Transverse colon (tissue), 4 donors: ENCODE data around the gene GPR151.

Experiments used
- EP300 ChIP-seq: sonication (generic); formaldehyde crosslinking; IDR thresholded peaks from one replicate; pipeline ENCODE4 v1.6.1; 2017; ENCODE audit warnings: antibody characterized with exemption, low read depth
- POLR2A ChIP-seq: fragments of 450-650 bp; IDR thresholded peaks from one replicate; pipeline ENCODE4 v1.6.1; 2016; ENCODE audit warnings: antibody characterized with exemption, mild to moderate bottlenecking, moderate library complexity
- POLR2AphosphoS5 ChIP-seq, 3 donors: sonication (generic); formaldehyde crosslinking; IDR thresholded peaks; one replicate each; pipeline ENCODE4 v1.6.1; 2016; ENCODE audit warnings: antibody characterized with exemption in 3 of 3
- TF ChIP-seq, protein P1 (sequence below), 5 experiments: fragments of 200-600 bp in 3 of 5; fragments of 450-650 bp in 2 of 5; sonication (generic) in 3 of 5; IDR thresholded peaks; 1 replicate in 2 of 5; 2 replicates in 3 of 5; pipeline ENCODE4 v1.5.1; 2016 to 2017; ENCODE audit warnings: antibody characterized with exemption in 5 of 5, inconsistent platforms in 3 of 5, mild to moderate bottlenecking in 2 of 5, moderate library complexity in 1 of 5

DNA sequence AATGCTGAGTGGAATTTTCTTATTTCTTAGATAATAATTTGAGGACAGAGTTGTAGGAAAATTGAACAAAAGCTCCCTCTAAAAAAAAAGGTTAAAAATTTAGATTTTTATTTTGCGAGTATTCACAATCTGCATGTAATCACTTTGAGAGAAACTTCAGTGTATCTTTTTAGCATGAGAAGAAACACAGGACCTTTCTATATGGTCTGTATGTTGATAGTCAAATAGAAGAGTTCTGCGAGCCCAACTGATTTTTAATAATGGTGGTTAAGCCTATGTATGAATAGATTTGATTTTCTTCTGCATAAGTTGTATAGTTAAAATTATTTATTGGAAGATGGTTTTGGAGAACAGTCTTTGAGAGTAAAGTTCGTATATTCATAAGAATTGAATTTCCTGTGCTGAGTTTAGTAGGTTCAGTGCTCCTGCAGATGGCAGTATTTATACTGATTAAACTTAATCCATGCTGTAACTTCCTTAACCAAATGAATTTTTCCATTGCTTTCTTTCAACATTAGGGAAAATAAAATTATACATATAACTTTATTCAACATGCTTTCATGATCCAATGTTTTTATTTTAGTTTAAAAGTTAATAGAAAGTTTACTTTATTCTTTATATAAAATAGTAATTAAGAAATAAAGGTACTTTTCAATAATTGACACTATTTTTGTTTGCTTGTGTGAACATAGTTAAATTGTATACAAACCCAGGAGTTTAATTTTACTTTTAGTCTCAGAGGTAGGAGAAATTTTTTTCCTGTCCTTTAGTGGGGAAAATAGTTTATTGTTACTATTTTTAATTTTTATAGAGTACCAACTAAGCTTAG lies 49.3 kb downstream of the GPR151 start:
- no peak for TF ChIP-seq POLR2A
- TF ChIP-seq, protein P1, sequence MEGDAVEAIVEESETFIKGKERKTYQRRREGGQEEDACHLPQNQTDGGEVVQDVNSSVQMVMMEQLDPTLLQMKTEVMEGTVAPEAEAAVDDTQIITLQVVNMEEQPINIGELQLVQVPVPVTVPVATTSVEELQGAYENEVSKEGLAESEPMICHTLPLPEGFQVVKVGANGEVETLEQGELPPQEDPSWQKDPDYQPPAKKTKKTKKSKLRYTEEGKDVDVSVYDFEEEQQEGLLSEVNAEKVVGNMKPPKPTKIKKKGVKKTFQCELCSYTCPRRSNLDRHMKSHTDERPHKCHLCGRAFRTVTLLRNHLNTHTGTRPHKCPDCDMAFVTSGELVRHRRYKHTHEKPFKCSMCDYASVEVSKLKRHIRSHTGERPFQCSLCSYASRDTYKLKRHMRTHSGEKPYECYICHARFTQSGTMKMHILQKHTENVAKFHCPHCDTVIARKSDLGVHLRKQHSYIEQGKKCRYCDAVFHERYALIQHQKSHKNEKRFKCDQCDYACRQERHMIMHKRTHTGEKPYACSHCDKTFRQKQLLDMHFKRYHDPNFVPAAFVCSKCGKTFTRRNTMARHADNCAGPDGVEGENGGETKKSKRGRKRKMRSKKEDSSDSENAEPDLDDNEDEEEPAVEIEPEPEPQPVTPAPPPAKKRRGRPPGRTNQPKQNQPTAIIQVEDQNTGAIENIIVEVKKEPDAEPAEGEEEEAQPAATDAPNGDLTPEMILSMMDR (IDR thresholded peaks at IDR 0.05) = peak in 2 of 5 experiments; percentile 17 to 25
- no peak for TF ChIP-seq POLR2AphosphoS5 (IDR thresholded peaks at IDR 0.05)
- no peak for TF ChIP-seq EP300
